Measurements from ENCODE around the gene LBH. TPM values are rescaled to one million over a fixed set of nuclear protein-coding genes. Genes with fewer than 3 reads are reported as not detected.

Gene LBH
- total and polyA plus RNA-seq, 2 experiments from 2014 or later, result 17.5 to 30.3 TPM

GRCh38 chr2:30216157-30216556 is 15.2 kb upstream of the LBH start:
- Histone ChIP-seq H3K27ac (ENCODE audit: low read depth) (no peak overlapping the region), H3F3A (replicated peaks; ENCODE audit: low read depth) (no peaks in the 10 kb centered on the region), H4K20me1 (replicated peaks; ENCODE audit: insufficient read depth) (no peaks in the 10 kb centered on the region), H3K4me2 (no peak overlapping the region), H3K4me3 (no peak overlapping the region), H3K4me1 (ENCODE audit: insufficient read depth) (no peaks in the 10 kb centered on the region; the same call in 1 of the 2 replicates), H2AFZ (no peak overlapping the region), H3K79me2 (replicated peaks; ENCODE audit: insufficient read depth) (no peaks in the 10 kb centered on the region), H3K9me2 (ENCODE audit: insufficient read depth) (no peaks in the 10 kb centered on the region), H3K27me3 (ENCODE audit: insufficient read depth) (no peaks in the 10 kb centered on the region), H3K36me3 (ENCODE audit: insufficient read depth) (no peaks in the 10 kb centered on the region)
- Mint-ChIP-seq H3K27me3 (ENCODE audit: insufficient read depth, low read depth, poor library complexity) (peaks cover 4% of the 10 kb centered on the region), H3K27ac (no peak overlapping the region), H3K9me3 (no peaks in the 10 kb centered on the region), H3K4me3 (no peak overlapping the region), H3K36me3 (ENCODE audit: low read depth) (no peaks in the 10 kb centered on the region), H3K4me1 (peaks cover 18% of the 10 kb centered on the region)
- TF ChIP-seq ZNF462 (CRISPR knock-in tag; IDR thresholded peaks at IDR 0.05) (no peak), JUNB (IDR thresholded peaks at IDR 0.05; ENCODE audit: unreplicated experiment) (no peak), EZH2phosphoT487 (IDR thresholded peaks at IDR 0.05; ENCODE audit: unreplicated experiment) (no peak), EZH2 (IDR thresholded peaks at IDR 0.05; ENCODE audit: low read depth, unreplicated experiment) (no peak), REST (IDR thresholded peaks at IDR 0.05; ENCODE audit: unreplicated experiment) (no peak), CREB1 (CRISPR knock-in tag; IDR thresholded peaks at IDR 0.05; ENCODE audit: low read depth) (no peak), NANOG (IDR thresholded peaks at IDR 0.05; ENCODE audit: borderline replicate concordance) (no peak), STAT1 (IDR thresholded peaks at IDR 0.05; ENCODE audit: unreplicated experiment) (no peak), CTCF (conservative IDR thresholded peaks at IDR 0.05; ENCODE audit: low read depth in 2 of 2) (no peak), ETS1 (IDR thresholded peaks at IDR 0.05) (no peak), ZNF114 (CRISPR knock-in tag; IDR thresholded peaks at IDR 0.05) (no peak), ZNF331 (CRISPR knock-in tag; IDR thresholded peaks at IDR 0.05; ENCODE audit: low read depth) (no peak), POLR2AphosphoS5 (IDR thresholded peaks at IDR 0.05; ENCODE audit: low read depth) (no peak)
- DNase-seq (ENCODE audit: low spot score), result no peak
- ATAC-seq, result no peak
